Right lobe of liver (tissue), 6 donors: Measurements from ENCODE around the gene LRMDA. TPM values are rescaled to one million over a fixed set of nuclear protein-coding genes. Genes with fewer than 3 reads are reported as not detected.

Experiments used
- ATAC-seq, 4 donors: fragments of 200-7000 bp; cut with Tn5 transposase; one replicate each; pipeline ENCODE4 v1.9.1; 2020; ENCODE audit warnings: mild to moderate bottlenecking in 4 of 4, moderate library complexity in 4 of 4
- DNase-seq, 3 donors: peaks; one replicate each; pipeline ENCODE4 v3.0.0-alpha.2; 2020
- H3K27ac ChIP-seq, 3 donors: fragments of 200-600 bp; one replicate each; pipeline ENCODE4 v1.8.0; 2022
- H3K27me3 ChIP-seq, 2 donors: fragments of 200-600 bp; one replicate each; pipeline ENCODE4 v1.8.0; 2022
- H3K36me3 ChIP-seq, 4 donors: fragments of 200-600 bp; sonication (generic) in 1 of 4; one replicate each; pipeline versions ENCODE4 v1.5.1 to v1.8.0; 2017 to 2022; ENCODE audit warnings: control low read depth in 1 of 4
- H3K4me1 ChIP-seq, 4 donors: fragments of 200-600 bp; sonication (generic) in 1 of 4; one replicate each; pipeline versions ENCODE4 v1.5.1 to v1.8.0; 2017 to 2022; ENCODE audit warnings: control low read depth in 1 of 4
- H3K4me3 ChIP-seq, 3 donors: fragments of 200-600 bp; one replicate each; pipeline ENCODE4 v1.8.0; 2022
- H3K9me3 ChIP-seq, 4 donors: fragments of 200-600 bp; sonication (generic) in 1 of 4; one replicate each; pipeline versions ENCODE4 v1.5.1 to v1.8.0; 2017 to 2022; ENCODE audit warnings: control low read depth in 1 of 4
- POLR2A ChIP-seq: fragments of 450-650 bp; IDR thresholded peaks from one replicate; pipeline ENCODE4 v1.6.1; 2017; ENCODE audit warnings: antibody characterized with exemption, mild to moderate bottlenecking
- WGBS: methylation state at CpG from one replicate; pipeline ENCODE4 v1.1.6; 2018; ENCODE audit warnings: low coverage, low lambda C conversion rate; ENCODE audit not compliant: insufficient coverage; ENCODE audit errors: missing lambda C conversion rate; 5-methylcytosine and 5-hydroxymethylcytosine counted together
- intact Hi-C, 2 donors: fragments of 100-400 bp; cut with DNase I; formaldehyde crosslinking; loops; one replicate each; pipeline versions ENCODE4 v1.11.2 to v1.14.1; 2022
- total RNA-seq, 6 experiments: library from RNA; depleted of rRNA in 2 of 6; stranded (reverse); fragments of >200 nt in 2 of 6; fragmentation: NEBNext Ultra II Directional in 3 of 6; extraction: Animal tissue kit (Norgen Biotek cat#: 25700) in 3 of 6; gene quantifications; one replicate each; pipeline versions ENCODE4 v1.1.0 to v1.2.4, GENCODE V29; 2016 to 2023
- TF ChIP-seq, protein P1 (sequence below), 4 donors: fragments of 200-600 bp in 3 of 4; fragments of 450-650 bp in 1 of 4; IDR thresholded peaks; one replicate each; pipeline versions ENCODE4 v1.5.1 to v1.8.0; 2016 to 2022; ENCODE audit warnings: antibody characterized with exemption in 4 of 4, mild to moderate bottlenecking in 2 of 4
- donor health status: DM: no; HTN: yes; CAD: no.
- donor health status: DM: no; HTN: no; CAD: no.
- donor health status: DM: no; HTN: no; CAD: no.
- donor health status: DM: no; HTN: yes; CAD: no.
- donor health status: DM: no; HTN: yes; CAD: no.

LRMDA gene
- total RNA-seq, 6 experiments from 2014 or later = 9.9 to 19.9 (median 16.3) TPM

DNA sequence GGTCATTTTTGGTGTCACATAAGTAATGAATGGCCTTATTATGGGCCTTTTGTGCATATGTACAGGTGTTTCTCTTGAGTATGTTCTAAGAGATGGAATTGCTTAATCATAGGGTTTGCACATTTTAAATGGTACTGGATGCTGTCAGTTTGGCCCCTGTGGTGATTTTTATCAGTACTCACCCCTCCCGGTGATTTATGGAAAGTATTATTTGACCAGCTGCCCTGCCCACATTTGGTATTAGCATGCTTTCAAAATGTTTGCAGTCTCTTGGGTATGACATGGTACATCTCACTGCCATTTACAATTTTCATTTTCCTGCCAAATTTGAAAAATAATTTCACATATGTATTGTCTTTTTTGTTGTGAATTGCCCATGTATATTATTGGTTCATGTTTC, 427.7 kb downstream of the LRMDA start:
- Histone ChIP-seq H3K9me3 (no peaks in the 10 kb centered on the region), H3K36me3 (no peaks in the 10 kb centered on the region), H3K4me3 (no peak overlapping the region), H3K27ac (no peak overlapping the region), H3K4me1 (peaks cover 0 to 8% (median 3%) of the 10 kb centered on the region in 4 donors), H3K27me3 (no peaks in the 10 kb centered on the region)
- intact Hi-C loops = no loop called here
- TF ChIP-seq POLR2A = no peak
- TF ChIP-seq, protein P1, sequence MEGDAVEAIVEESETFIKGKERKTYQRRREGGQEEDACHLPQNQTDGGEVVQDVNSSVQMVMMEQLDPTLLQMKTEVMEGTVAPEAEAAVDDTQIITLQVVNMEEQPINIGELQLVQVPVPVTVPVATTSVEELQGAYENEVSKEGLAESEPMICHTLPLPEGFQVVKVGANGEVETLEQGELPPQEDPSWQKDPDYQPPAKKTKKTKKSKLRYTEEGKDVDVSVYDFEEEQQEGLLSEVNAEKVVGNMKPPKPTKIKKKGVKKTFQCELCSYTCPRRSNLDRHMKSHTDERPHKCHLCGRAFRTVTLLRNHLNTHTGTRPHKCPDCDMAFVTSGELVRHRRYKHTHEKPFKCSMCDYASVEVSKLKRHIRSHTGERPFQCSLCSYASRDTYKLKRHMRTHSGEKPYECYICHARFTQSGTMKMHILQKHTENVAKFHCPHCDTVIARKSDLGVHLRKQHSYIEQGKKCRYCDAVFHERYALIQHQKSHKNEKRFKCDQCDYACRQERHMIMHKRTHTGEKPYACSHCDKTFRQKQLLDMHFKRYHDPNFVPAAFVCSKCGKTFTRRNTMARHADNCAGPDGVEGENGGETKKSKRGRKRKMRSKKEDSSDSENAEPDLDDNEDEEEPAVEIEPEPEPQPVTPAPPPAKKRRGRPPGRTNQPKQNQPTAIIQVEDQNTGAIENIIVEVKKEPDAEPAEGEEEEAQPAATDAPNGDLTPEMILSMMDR (IDR thresholded peaks at IDR 0.05) = no peak
- DNase-seq (no peak), ATAC-seq (no peak)
- WGBS = 0% methylated on average over 1 of the region's 1 CpG

- no peak overlapping the region for H3K4me3 ChIP-seq
- DNase-seq (peak in 2 of 3 donors; percentile 61 to 70), ATAC-seq (peak; percentile 87 to 98 (median 92))
- H3K36me3 ChIP-seq = no peaks in the 10 kb centered on the region
- no peaks in the 10 kb centered on the region for H3K27me3 ChIP-seq
- no peaks in the 10 kb centered on the region for H3K9me3 ChIP-seq
- H3K27ac ChIP-seq = no peak overlapping the region
- TF ChIP-seq, protein P1 (IDR thresholded peaks at IDR 0.05) = no peak
- no peak for TF ChIP-seq POLR2A
- intact Hi-C loops = no loop called here
- WGBS = 32% methylated on average over 5 of the region's 6 CpGs
- H3K4me1 ChIP-seq = peaks cover 0 to 8% (median 3%) of the 10 kb centered on the region in 4 donors
These were observed 428.6 kb downstream of the LRMDA start for GRCh38 chr10:75860009-75860408.

DNA sequence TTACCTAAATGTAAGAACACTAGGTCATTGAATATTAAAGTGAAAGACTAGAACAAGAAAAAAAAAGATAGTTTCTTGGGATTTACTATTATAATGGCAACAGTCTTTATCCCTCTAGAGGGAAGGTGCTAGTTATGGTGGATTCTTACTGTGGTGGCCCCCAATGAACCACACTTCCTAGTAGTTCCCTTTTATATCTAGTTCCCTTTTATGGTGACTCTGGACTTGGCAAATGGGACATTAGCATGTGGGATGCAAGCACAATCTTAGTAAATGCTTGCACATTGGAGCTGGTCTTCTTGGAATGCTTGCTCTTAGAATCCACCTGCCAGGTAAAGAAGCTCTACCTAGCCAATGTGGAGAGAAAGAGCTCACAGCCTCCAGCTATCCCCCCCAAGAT, 430.2 kb downstream of the LRMDA start:
- Histone ChIP-seq H3K36me3 (no peaks in the 10 kb centered on the region), H3K4me3 (no peak overlapping the region), H3K9me3 (no peaks in the 10 kb centered on the region), H3K27me3 (no peaks in the 10 kb centered on the region), H3K4me1 (peaks cover 0 to 8% (median 3%) of the 10 kb centered on the region in 4 donors), H3K27ac (no peak overlapping the region)
- no peak for TF ChIP-seq POLR2A
- TF ChIP-seq, protein P1 (IDR thresholded peaks at IDR 0.05) = no peak
- intact Hi-C loops = no loop called here
- DNase-seq (no peak), ATAC-seq (no peak)

- no peaks in the 10 kb centered on the region for H3K36me3 ChIP-seq
- H3K27me3 ChIP-seq = no peaks in the 10 kb centered on the region
- TF ChIP-seq, protein P1 (IDR thresholded peaks at IDR 0.05) = no peak
- TF ChIP-seq POLR2A = no peak
- WGBS = 87% methylated on average over 4 of the region's 4 CpGs
- DNase-seq (no peak), ATAC-seq (no peak)
- no peak overlapping the region for H3K27ac ChIP-seq
- H3K9me3 ChIP-seq = no peaks in the 10 kb centered on the region
- peaks cover 0 to 8% (median 3%) of the 10 kb centered on the region in 4 donors for H3K4me1 ChIP-seq
- H3K4me3 ChIP-seq = no peak overlapping the region
- intact Hi-C loops = no loop called here
These were observed 431.5 kb downstream of the LRMDA start for GRCh38 chr10:75862935-75863334.

- H3K4me3 ChIP-seq = no peak overlapping the region
- intact Hi-C loops = no loop called here
- H3K9me3 ChIP-seq = no peaks in the 10 kb centered on the region
- no peak for DNase-seq
- TF ChIP-seq POLR2A = no peak
- no peaks in the 10 kb centered on the region for H3K27me3 ChIP-seq
- no peak for ATAC-seq
- no peak overlapping the region for H3K27ac ChIP-seq
- no peaks in the 10 kb centered on the region for H3K36me3 ChIP-seq
- peaks cover 0 to 8% (median 2%) of the 10 kb centered on the region in 4 donors for H3K4me1 ChIP-seq
These were observed 433.3 kb downstream of the LRMDA start for GRCh38 chr10:75864717-75865116.
